ENCODE data around the gene SPECC1L.

The SPECC1L gene

DNA sequence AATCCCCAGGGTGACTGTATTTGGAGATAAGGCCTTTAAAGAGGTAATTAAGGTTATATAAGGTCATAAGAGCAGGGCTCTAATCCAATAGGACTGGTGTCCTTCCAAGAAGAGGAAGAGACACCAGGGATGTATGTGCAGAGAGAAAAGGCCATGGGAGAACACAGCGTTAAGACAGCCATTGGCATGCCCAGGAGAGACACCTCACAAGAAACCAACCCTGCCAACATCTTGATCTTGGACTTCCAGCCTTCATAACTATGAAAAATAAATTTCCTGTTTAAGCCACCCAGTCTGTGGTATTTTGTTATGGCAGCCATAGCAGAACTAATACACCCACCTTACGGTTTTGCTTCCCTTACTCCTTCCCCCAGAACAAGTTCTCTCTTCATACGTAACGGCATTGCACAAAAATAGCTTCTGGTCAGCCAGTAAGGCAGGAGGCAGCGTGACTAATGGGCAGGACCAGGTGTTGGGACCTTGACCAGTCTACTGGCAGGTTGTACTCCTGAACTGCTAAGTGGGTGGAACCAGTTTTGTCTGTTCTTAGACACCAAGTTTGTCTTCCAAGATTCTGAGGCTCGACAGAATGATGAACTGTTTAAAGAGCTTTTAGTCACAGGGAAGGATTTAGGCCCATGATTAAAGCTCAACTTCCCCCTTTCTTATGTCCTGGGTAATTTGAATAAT lies 192.6 kb downstream of the SPECC1L start:
- Mint-ChIP-seq H3K4me3 (no peak overlapping the region), H3K27me3 (no peaks in the 10 kb centered on the region), H3K9me3 (peaks cover 3% of the 10 kb centered on the region), H3K36me3 (peaks cover 5% of the 10 kb centered on the region), H3K27ac (peak overlapping the region; percentile 91), H3K4me1 (peaks cover 19% of the 10 kb centered on the region)
- no peak for DNase-seq (ENCODE audit: low spot score in 2 of 2)
- peak; percentile 62 for ATAC-seq (ENCODE audit: low read depth)

DNA sequence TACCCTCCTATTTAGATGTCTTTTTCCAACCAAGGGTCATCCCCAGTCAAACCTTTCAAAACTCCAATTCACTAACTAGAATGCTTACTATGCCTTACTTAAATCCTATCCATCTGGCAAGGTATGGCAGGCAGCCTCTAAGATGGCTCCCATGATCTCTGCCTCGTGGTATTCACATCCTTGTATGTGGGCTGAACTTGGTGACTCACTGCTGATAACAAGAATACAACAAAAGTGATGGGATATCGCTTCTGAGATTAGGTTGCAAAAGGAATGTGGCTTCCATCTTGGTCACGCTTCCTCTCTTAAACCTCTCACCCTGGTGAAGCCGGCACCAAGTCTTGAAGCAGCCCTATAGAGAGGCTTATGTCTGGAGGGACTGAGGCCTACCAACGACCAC lies 194.9 kb downstream of the SPECC1L start:
- no peak for DNase-seq (ENCODE audit: low spot score in 2 of 2)
- Mint-ChIP-seq H3K27me3 (no peaks in the 10 kb centered on the region), H3K4me3 (no peak overlapping the region), H3K4me1 (peaks cover 17% of the 10 kb centered on the region), H3K9me3 (peaks cover 3% of the 10 kb centered on the region), H3K27ac (no peak overlapping the region), H3K36me3 (peaks cover 5% of the 10 kb centered on the region)
- no peak for ATAC-seq (ENCODE audit: low read depth)

DNA sequence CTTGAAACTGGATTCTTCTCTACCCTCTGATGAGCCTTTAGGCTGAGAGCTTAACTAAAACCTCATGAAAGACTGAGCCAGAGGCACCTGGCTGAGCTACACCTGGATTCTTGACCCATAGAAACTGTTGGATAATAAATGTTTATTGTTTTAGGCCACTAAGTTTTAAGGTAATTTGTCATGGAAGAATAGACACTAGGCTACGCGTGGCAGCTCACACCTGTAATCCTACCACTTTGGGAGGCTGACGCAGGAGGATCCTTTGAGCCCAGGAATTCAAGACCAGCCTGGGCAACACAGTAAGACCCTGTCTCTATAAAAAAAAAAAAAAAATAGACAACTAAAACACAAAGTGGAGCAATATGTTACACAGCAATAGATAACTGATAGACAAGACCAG lies 195.3 kb downstream of the SPECC1L start:
- H3K4me1 Mint-ChIP-seq = peaks cover 17% of the 10 kb centered on the region
- H3K36me3 Mint-ChIP-seq = peaks cover 5% of the 10 kb centered on the region
- no peaks in the 10 kb centered on the region for H3K27me3 Mint-ChIP-seq
- peak overlapping the region; percentile 78 for H3K27ac Mint-ChIP-seq
- ATAC-seq (ENCODE audit: low read depth) (no peak), DNase-seq (ENCODE audit: low spot score in 2 of 2) (no peak)
- H3K9me3 Mint-ChIP-seq = peaks cover 3% of the 10 kb centered on the region
- no peak overlapping the region for H3K4me3 Mint-ChIP-seq

DNA sequence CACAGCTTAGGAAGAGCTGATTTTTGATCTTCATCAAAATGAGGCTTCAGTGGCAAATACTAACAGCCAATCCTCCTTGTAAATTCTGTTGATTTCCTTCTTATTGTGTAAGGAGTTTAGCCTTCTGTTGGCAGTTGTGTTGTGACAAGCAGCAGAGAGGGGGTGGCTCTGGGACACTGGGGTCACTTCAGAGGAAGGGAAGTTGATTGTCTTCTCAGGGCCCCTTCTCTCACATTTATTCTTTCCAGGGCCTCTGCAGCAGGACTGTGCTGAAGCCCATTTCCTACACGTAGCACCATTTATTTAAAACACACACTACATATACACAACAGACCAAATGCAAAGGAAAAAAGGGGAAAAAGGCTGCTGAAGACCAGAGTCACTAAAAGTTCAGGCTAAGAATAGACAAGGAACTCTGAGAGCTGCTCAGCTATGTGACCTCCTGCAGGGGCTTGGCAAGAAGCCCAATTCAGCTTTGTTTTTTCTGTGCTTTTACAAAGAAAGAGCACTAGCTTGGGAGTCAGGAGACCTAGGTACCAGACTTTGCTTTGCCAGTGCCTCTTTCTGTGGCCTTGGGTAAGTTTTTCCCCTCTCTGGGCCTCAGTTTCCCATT lies 196.2 kb downstream of the SPECC1L start:
- H3K27ac Mint-ChIP-seq = peak overlapping the region; percentile 78
- peaks cover 19% of the 10 kb centered on the region for H3K4me1 Mint-ChIP-seq
- H3K9me3 Mint-ChIP-seq = peaks cover 3% of the 10 kb centered on the region
- H3K27me3 Mint-ChIP-seq = no peaks in the 10 kb centered on the region
- peaks cover 5% of the 10 kb centered on the region for H3K36me3 Mint-ChIP-seq
- DNase-seq (ENCODE audit: low spot score in 2 of 2) (no peak), ATAC-seq (ENCODE audit: low read depth) (no peak)
- no peak overlapping the region for H3K4me3 Mint-ChIP-seq

DNA sequence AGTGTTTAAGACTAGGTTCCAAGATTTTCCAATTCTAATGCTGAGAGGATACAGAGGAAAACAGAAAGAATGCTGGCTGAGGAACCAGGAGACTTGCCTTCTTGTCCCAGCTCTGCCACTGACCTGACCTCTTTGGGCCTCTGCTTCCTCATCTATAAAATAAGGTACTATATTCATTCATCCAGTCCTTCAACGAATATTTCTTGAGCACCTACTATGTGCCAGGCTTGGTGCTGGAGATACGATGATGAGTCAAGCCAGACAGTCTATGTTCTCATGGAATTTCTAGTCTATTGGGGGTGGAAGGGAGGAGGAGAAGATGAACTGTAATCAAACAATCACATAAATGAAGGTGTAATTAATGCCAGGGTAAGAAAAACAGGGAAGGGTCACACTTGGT lies 196.7 kb downstream of the SPECC1L start:
- peaks cover 3% of the 10 kb centered on the region for H3K36me3 Mint-ChIP-seq
- no peaks in the 10 kb centered on the region for H3K27me3 Mint-ChIP-seq
- peak overlapping the region; percentile 58 for H3K27ac Mint-ChIP-seq
- DNase-seq (ENCODE audit: low spot score in 2 of 2) (no peak), ATAC-seq (ENCODE audit: low read depth) (no peak)
- peaks cover 19% of the 10 kb centered on the region for H3K4me1 Mint-ChIP-seq
- H3K4me3 Mint-ChIP-seq = no peak overlapping the region
- peaks cover 1% of the 10 kb centered on the region for H3K9me3 Mint-ChIP-seq

Measured in memory B cell (primary cell).